Inferior parietal cortex (tissue), 1 donor: Measurements from ENCODE around the gene NAA20.
A peak's percentile ranks its signal among the peaks of the same experiment; 100 is the strongest.

Source experiments
- DNase-seq: peaks from one replicate; pipeline ENCODE4 v3.0.0-alpha.2; 2016; ENCODE audit errors: extremely low spot score

Gene NAA20

GRCh38 chr20:20018366-20018765 lies 1.2 kb downstream of the NAA20 start:
- DNase-seq, result no peak

DNA sequence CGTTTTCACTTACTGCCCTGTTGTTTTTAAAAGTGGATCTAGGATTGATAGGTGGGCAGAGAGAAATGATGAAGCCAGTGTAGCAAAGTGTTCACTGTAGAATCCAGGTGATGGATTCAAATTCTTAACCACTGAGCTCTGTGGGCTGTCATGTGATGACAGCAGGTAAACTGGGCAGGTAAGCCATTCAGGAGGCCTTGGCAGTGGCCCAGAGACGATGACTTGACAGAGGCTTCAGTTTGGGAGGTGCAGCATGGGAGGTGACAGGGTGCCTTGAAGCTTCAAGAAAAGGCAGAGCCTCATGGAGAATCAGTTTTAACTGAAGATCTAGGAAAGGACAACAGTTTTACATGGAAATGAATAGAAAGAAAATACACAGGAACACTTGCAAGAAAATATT lies 2.0 kb downstream of the NAA20 start:
- DNase-seq, result no peak

- DNase-seq, result no peak
Measured at GRCh38 chr20:20020908-20021307, 3.7 kb downstream of the NAA20 start.

- DNase-seq, result no peak
Measured at GRCh38 chr20:20021835-20022234, 4.7 kb downstream of the NAA20 start.

DNA sequence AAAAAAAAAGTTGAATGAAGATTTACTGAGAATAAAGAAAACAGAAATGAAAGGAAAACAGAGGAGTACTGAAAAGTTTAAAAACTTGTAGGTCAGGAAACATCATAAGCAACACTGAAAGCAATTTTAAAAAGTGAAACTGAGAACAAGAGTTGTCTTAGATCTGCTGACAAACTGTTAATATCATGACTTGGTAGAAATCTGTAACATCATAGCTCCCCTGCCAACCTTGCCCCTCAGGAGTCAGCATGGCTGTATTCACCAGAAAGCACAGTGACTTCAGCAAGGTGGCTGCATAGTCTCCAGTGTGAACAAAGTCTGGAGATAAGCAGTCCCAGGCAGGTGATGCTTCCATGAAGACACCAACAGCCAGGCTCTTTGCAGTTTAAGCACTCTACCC lies 5.3 kb downstream of the NAA20 start:
- no peak for DNase-seq

- DNase-seq, result no peak
Measured at GRCh38 chr20:20023395-20023794, 6.2 kb downstream of the NAA20 start.

- no peak for DNase-seq
Measured at GRCh38 chr20:20024942-20025341, 7.8 kb downstream of the NAA20 start.

- no peak for DNase-seq
Measured at GRCh38 chr20:20027284-20027683, 10.1 kb downstream of the NAA20 start.

DNA sequence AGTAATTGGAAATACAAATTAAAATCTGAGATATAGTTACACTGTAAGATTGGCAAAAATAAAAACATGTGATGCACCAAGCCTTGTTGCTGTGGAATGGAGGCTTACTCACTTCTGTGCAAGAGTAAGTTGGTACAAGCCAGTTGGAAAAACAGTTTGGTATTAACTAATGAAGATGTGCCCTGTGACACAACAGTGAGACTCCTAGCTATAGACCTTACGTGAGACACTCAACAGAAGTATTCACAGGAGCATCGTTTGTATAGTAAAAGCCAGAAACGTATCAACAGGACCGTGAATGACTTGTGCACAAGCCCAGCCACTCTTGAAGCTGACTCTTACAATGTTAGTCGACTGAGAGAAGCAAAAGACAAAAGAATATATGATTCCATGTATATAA lies 14.6 kb downstream of the NAA20 start:
- DNase-seq, result no peak

DNA sequence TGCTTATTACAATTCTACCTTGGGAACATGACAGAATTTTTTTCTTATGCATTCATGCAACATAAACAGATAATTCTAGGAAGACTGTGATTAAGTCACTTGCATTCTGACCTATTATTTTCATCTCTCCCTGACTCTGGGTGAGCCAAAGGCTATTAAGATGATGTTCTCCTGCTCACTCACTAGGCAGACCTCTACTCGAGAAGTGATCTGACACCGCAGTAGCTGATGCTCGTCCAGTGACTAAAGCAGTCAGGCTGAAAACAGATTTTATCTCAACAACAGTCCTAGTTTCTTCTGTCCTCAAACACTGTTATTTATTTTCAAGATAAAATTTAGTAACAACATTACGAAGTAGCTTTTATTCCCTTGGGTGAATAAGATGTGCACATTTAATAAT lies 17.3 kb downstream of the NAA20 start:
- no peak for DNase-seq

- no peak for DNase-seq
Measured at GRCh38 chr20:20036756-20037155, 19.6 kb downstream of the NAA20 start.

- DNase-seq, result no peak
Measured at GRCh38 chr20:20037960-20038359, 20.8 kb downstream of the NAA20 start.

DNA sequence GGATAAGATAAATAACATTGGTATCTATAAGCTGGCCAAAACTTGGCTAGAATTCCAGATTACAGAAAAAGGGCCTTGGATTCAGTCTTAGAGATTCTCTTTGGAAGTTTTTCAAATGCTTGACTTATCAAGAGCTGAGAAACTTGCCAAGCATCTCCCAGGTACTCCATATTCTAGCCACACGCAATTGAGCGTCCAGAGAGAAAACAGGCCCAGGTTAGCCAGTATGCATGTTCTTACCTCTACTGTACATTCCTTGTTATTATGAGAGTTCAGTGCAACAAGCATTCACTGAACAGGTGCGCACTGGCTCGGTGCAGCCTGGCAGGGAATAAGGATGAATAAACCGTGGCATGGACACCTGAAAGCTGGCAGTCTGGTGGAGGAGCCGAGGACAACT lies 21.4 kb downstream of the NAA20 start:
- no peak for DNase-seq

GRCh38 chr20:20039752-20040387 lies 22.7 kb downstream of the NAA20 start:
- no peak for DNase-seq

GRCh38 chr20:20051767-20052073 lies 34.6 kb downstream of the NAA20 start:
- DNase-seq, result no peak

DNA sequence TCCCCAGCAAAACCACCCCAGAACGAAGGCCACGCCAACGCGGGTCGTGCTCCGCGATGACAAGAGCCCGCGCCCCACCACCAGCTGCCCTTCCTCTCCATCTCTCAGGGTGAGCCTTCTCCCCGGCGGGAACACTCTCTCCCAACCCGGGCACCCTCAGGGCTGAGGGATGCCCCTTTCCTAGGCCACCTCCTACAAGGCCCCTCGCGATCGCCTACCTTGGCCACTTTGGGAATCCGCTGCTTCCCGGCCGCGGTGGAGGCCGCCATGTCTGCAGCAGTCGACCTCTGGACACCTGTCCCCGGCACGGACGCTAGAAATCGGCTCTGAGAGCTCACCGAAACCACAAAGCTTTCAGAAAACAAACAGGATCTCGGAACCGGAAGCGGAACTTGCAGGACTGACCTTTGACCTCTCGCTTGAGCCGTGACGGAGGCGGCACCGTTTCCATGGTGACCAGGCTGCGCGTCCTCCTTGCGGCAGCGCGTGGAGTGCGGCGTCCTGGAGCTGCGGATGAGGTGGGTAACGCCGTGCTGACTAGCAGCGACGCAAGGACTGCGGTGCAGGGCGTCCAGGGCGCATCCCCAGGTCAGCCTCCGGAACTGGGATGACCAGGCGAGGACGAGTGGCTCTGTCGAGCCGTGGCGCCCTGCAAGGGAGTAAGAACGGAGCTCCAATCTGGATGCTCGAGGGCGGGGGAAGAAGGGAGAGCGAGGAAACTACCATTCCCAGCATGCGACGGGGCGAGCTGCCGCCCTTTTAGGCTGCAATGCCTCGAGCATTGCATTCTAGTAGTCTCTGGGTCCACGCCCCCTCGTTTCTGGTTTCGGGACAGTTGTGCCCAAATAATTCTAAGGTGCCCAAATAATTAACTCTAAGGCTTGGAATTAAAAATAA lies 35.2 kb downstream of the NAA20 start, which contains the start of the genes CFAP61 and CRNKL1:
TSS of gene CFAP61 (plus strand) at position 459 of the 897 bp plus-strand sequence. CDS start 4,122 bp downstream, outside the sequence.
TSS of gene CRNKL1 (minus strand) at position 393 of the 897 bp plus-strand sequence. CDS start at position 269, 124 bp downstream.
- peak; percentile 98 for DNase-seq

GRCh38 chr20:20060234-20060998 lies 43.3 kb downstream of the NAA20 start:
- no peak for DNase-seq

DNA sequence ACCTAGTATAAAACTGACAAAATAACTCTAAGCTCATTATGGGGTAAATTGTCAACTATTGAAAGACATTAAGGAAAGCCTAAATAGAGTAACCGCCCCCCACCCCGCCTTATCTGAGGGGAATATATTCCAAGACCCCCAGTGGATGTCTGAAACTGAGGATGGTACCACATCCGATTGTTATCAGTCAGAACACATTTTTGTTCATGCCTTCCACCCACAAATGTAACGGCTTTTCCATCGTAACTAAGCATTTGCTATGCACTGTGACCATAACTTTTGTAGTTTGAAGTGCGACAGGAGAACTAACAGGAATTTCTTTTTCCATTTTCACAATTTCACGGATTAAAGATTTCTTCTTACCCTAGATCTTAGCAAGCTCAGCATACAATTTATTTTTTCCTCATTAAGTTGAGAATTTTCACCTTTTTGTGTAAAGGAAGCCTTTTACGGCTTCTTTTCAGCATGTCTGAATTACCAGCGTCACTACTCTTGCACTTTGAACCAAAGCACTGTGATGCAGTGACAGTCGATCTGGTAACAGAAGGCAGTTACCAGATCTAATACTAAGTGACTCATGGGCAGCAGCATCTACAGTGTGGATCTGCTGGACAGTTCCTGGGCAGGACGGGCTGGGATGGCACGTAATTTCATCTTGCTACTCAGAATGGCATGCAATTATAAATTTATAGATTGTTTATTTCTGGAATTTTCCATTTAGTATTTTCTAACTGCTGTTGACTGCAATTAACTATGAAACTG lies 47.0 kb downstream of the NAA20 start:
- no peak for DNase-seq

GRCh38 chr20:20065361-20065760 lies 48.2 kb downstream of the NAA20 start:
- DNase-seq, result no peak

- no peak for DNase-seq
Measured at GRCh38 chr20:20070871-20071726, 53.9 kb downstream of the NAA20 start.
